Measurements from ENCODE around the gene MTARC1.

MTARC1 gene

DNA sequence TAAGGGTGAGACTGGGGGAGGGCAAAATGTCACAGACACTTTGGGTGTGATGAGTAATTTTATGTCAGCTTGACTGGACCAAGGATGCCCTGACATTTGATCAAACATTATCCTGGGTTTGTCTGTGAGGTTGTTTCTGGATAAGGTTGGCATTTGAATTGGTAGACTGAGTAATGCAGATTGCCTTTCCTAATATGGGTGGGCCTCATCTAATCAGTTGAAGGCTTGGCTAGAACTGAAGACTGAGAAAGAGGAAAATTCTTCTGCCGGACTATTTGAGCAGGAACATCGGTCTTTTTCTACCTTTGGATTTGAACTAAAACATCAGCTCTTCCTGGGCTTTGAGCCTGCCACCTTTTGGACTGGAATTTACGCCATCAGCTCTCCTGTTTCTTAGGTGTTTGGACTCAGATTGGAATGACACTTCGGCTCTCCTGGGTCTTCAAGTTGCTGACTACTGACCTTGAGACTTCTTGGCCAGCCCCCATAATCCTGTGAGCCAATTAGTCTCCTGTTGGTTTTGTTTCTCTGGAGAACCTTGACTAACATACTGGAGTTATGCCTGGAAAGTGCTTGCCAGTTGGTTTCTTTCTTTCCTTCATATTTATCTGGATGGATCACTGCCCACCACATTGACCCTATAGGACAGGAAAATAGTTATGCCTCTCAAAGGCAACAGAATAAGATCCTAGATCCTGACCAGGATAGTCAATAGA is 47.6 kb downstream of the MTARC1 start:
- DNase-seq (ENCODE audit: low read depth) = no peak

Measured in fibroblast of gingiva (primary cell).